Thymus (tissue), 11 donors: ENCODE measurements around the gene TBC1D14. TPM values are rescaled to one million over a fixed set of nuclear protein-coding genes. Genes with fewer than 3 reads are reported as not detected.

Experiments
- DNase-seq, 9 donors: peaks; one replicate each; pipeline ENCODE4 v3.0.0-alpha.2; 2013; ENCODE audit warnings: low spot score in 9 of 9, low read depth in 6 of 9, missing footprints in 1 of 9
- H3K27ac ChIP-seq, 2 donors: one replicate each; pipeline ENCODE4 v1.5.1; 2013; ENCODE audit warnings: control low read depth in 1 of 2, low read depth in 1 of 2, low read length in 1 of 2, mild to moderate bottlenecking in 1 of 2, moderate library complexity in 1 of 2
- H3K27me3 ChIP-seq, 2 donors: one replicate each; pipeline ENCODE4 v1.5.1; 2013; ENCODE audit warnings: low read length in 1 of 2; ENCODE audit not compliant: control insufficient read depth in 2 of 2, insufficient read depth in 1 of 2
- H3K36me3 ChIP-seq, 2 donors: one replicate each; pipeline ENCODE4 v1.5.1; 2013; ENCODE audit warnings: low read length in 1 of 2, mild to moderate bottlenecking in 1 of 2, moderate library complexity in 1 of 2; ENCODE audit not compliant: control insufficient read depth in 2 of 2, insufficient read depth in 2 of 2
- H3K4me1 ChIP-seq, 2 donors: one replicate each; pipeline ENCODE4 v1.5.1; 2013; ENCODE audit warnings: low read length in 2 of 2; ENCODE audit not compliant: control insufficient read depth in 2 of 2, insufficient read depth in 2 of 2
- H3K4me3 ChIP-seq, 2 donors: one replicate each; pipeline ENCODE4 v1.5.1; 2013; ENCODE audit warnings: low read length in 2 of 2, control low read depth in 1 of 2, mild to moderate bottlenecking in 1 of 2
- H3K9me3 ChIP-seq, 2 donors: one replicate each; pipeline ENCODE4 v1.5.1; 2013; ENCODE audit warnings: low read length in 1 of 2, mild to moderate bottlenecking in 1 of 2; ENCODE audit not compliant: control insufficient read depth in 2 of 2, insufficient read depth in 1 of 2
- WGBS: extraction: QIAGEN DNeasy Blood & Tissue Kit; methylation state at CpG from one replicate; pipeline ENCODE4 v1.1.7; 2013; 5-methylcytosine and 5-hydroxymethylcytosine counted together
- polyA plus RNA-seq: library from polyadenylated mRNA; stranded (reverse); fragments of 200-250 nt; gene quantifications from one replicate; pipeline ENCODE4 v1.2.3, GENCODE V29; 2013
- total RNA-seq: library from RNA; stranded (reverse); fragments of 120-200 nt; gene quantifications from one replicate; pipeline ENCODE4 v1.2.4, GENCODE V29; 2013
- donor health status: healthy.

The TBC1D14 gene
- total and polyA plus RNA-seq, 2 donors, result 28.4 to 59.6 TPM

GRCh38 chr4:7024336-7024890, 114.8 kb downstream of the TBC1D14 start:
- WGBS, result 93% methylated on average over 19 of the region's 19 CpGs
- DNase-seq, result no peak
- Histone ChIP-seq H3K36me3 (peaks cover 55 to 58% of the 10 kb centered on the region in 2 donors), H3K27ac (no peak overlapping the region), H3K4me1 (no peaks in the 10 kb centered on the region), H3K27me3 (no peaks in the 10 kb centered on the region), H3K4me3 (no peak overlapping the region), H3K9me3 (no peaks in the 10 kb centered on the region)

GRCh38 chr4:7025040-7025602, 115.5 kb downstream of the TBC1D14 start:
- 96% methylated on average over 28 of the region's 28 CpGs for WGBS
- DNase-seq, result no peak
- Histone ChIP-seq H3K36me3 (peaks cover 56 to 64% of the 10 kb centered on the region in 2 donors), H3K27me3 (no peaks in the 10 kb centered on the region), H3K4me3 (no peak overlapping the region), H3K27ac (no peak overlapping the region), H3K4me1 (no peaks in the 10 kb centered on the region), H3K9me3 (peaks cover 0 to 4% of the 10 kb centered on the region in 2 donors)

GRCh38 chr4:7026107-7026506, 116.5 kb downstream of the TBC1D14 start:
- Histone ChIP-seq H3K4me3 (no peak overlapping the region), H3K27ac (no peak overlapping the region), H3K27me3 (no peaks in the 10 kb centered on the region), H3K9me3 (peaks cover 0 to 4% of the 10 kb centered on the region in 2 donors), H3K36me3 (peaks cover 58 to 73% of the 10 kb centered on the region in 2 donors), H3K4me1 (no peaks in the 10 kb centered on the region)
- no peak for DNase-seq
- 98% methylated on average over 9 of the region's 9 CpGs for WGBS

- Histone ChIP-seq H3K4me3 (no peak overlapping the region), H3K4me1 (no peaks in the 10 kb centered on the region), H3K9me3 (peaks cover 0 to 4% of the 10 kb centered on the region in 2 donors), H3K27me3 (no peaks in the 10 kb centered on the region), H3K27ac (no peak overlapping the region), H3K36me3 (peaks cover 54 to 78% of the 10 kb centered on the region in 2 donors)
- WGBS, result 98% methylated on average over 7 of the region's 7 CpGs
- DNase-seq, result no peak
Observed at GRCh38 chr4:7027284-7027683, 117.7 kb downstream of the TBC1D14 start.

- Histone ChIP-seq H3K27me3 (no peaks in the 10 kb centered on the region), H3K9me3 (peaks cover 0 to 4% of the 10 kb centered on the region in 2 donors), H3K4me3 (no peak overlapping the region), H3K27ac (no peak overlapping the region), H3K4me1 (no peaks in the 10 kb centered on the region), H3K36me3 (peaks cover 54 to 80% of the 10 kb centered on the region in 2 donors)
- DNase-seq, result no peak
- 97% methylated on average over 5 of the region's 5 CpGs for WGBS
Observed at GRCh38 chr4:7027913-7028312, 118.3 kb downstream of the TBC1D14 start.

- Histone ChIP-seq H3K27ac (no peak overlapping the region), H3K4me1 (no peaks in the 10 kb centered on the region), H3K9me3 (peaks cover 0 to 4% of the 10 kb centered on the region in 2 donors), H3K36me3 (peaks cover 46 to 71% of the 10 kb centered on the region in 2 donors), H3K27me3 (no peaks in the 10 kb centered on the region), H3K4me3 (no peak overlapping the region)
- 98% methylated on average over 12 of the region's 12 CpGs for WGBS
- no peak for DNase-seq
Observed at GRCh38 chr4:7029212-7029611, 119.6 kb downstream of the TBC1D14 start.

- 99% methylated on average over 10 of the region's 10 CpGs for WGBS
- Histone ChIP-seq H3K9me3 (peaks cover 0 to 4% of the 10 kb centered on the region in 2 donors), H3K27me3 (no peaks in the 10 kb centered on the region), H3K4me1 (no peaks in the 10 kb centered on the region), H3K4me3 (no peak overlapping the region), H3K36me3 (peaks cover 40 to 64% of the 10 kb centered on the region in 2 donors), H3K27ac (no peak overlapping the region)
- DNase-seq, result no peak
Observed at GRCh38 chr4:7029921-7030320, 120.3 kb downstream of the TBC1D14 start.

- no peak for DNase-seq
- no peak overlapping the region for H3K27ac ChIP-seq
- H3K36me3 ChIP-seq, result peaks cover 31 to 55% of the 10 kb centered on the region in 2 donors
- peaks cover 0 to 4% of the 10 kb centered on the region in 2 donors for H3K9me3 ChIP-seq
- H3K27me3 ChIP-seq, result no peaks in the 10 kb centered on the region
- H3K4me1 ChIP-seq, result no peaks in the 10 kb centered on the region
- 98% methylated on average over 10 of the region's 10 CpGs for WGBS
- no peak overlapping the region for H3K4me3 ChIP-seq
Observed at GRCh38 chr4:7030856-7031255, 121.2 kb downstream of the TBC1D14 start.

- 76% methylated on average over 35 of the region's 35 CpGs for WGBS
- Histone ChIP-seq H3K4me3 (no peak overlapping the region), H3K36me3 (peaks cover 28 to 46% of the 10 kb centered on the region in 2 donors), H3K4me1 (no peaks in the 10 kb centered on the region), H3K27me3 (no peaks in the 10 kb centered on the region), H3K9me3 (peaks cover 0 to 4% of the 10 kb centered on the region in 2 donors), H3K27ac (no peak overlapping the region)
- no peak for DNase-seq
Observed at GRCh38 chr4:7031558-7032449, 122.2 kb downstream of the TBC1D14 start.
